Thymus (tissue), 11 donors: Measurements from ENCODE around the gene ESPNL. TPM values are rescaled to one million over a fixed set of nuclear protein-coding genes. Genes with fewer than 3 reads are reported as not detected.

ENCODE experiments used
- DNase-seq, 9 donors: peaks; one replicate each; pipeline ENCODE4 v3.0.0-alpha.2; 2013; ENCODE audit warnings: low spot score in 9 of 9, low read depth in 6 of 9, missing footprints in 1 of 9
- H3K27ac ChIP-seq, 2 donors: one replicate each; pipeline ENCODE4 v1.5.1; 2013; ENCODE audit warnings: control low read depth in 1 of 2, low read depth in 1 of 2, low read length in 1 of 2, mild to moderate bottlenecking in 1 of 2, moderate library complexity in 1 of 2
- H3K27me3 ChIP-seq, 2 donors: one replicate each; pipeline ENCODE4 v1.5.1; 2013; ENCODE audit warnings: low read length in 1 of 2; ENCODE audit not compliant: control insufficient read depth in 2 of 2, insufficient read depth in 1 of 2
- H3K36me3 ChIP-seq, 2 donors: one replicate each; pipeline ENCODE4 v1.5.1; 2013; ENCODE audit warnings: low read length in 1 of 2, mild to moderate bottlenecking in 1 of 2, moderate library complexity in 1 of 2; ENCODE audit not compliant: control insufficient read depth in 2 of 2, insufficient read depth in 2 of 2
- H3K4me1 ChIP-seq, 2 donors: one replicate each; pipeline ENCODE4 v1.5.1; 2013; ENCODE audit warnings: low read length in 2 of 2; ENCODE audit not compliant: control insufficient read depth in 2 of 2, insufficient read depth in 2 of 2
- H3K4me3 ChIP-seq, 2 donors: one replicate each; pipeline ENCODE4 v1.5.1; 2013; ENCODE audit warnings: low read length in 2 of 2, control low read depth in 1 of 2, mild to moderate bottlenecking in 1 of 2
- H3K9me3 ChIP-seq, 2 donors: one replicate each; pipeline ENCODE4 v1.5.1; 2013; ENCODE audit warnings: low read length in 1 of 2, mild to moderate bottlenecking in 1 of 2; ENCODE audit not compliant: control insufficient read depth in 2 of 2, insufficient read depth in 1 of 2
- WGBS: extraction: QIAGEN DNeasy Blood & Tissue Kit; methylation state at CpG from one replicate; pipeline ENCODE4 v1.1.7; 2013; 5-methylcytosine and 5-hydroxymethylcytosine counted together
- polyA plus RNA-seq: library from polyadenylated mRNA; stranded (reverse); fragments of 200-250 nt; gene quantifications from one replicate; pipeline ENCODE4 v1.2.3, GENCODE V29; 2013
- total RNA-seq: library from RNA; stranded (reverse); fragments of 120-200 nt; gene quantifications from one replicate; pipeline ENCODE4 v1.2.4, GENCODE V29; 2013
- donor health status: healthy.

ESPNL gene
- total and polyA plus RNA-seq, 2 donors = 0.66 to 1.5 TPM

- Histone ChIP-seq H3K36me3 (peaks cover 29 to 49% of the 10 kb centered on the region in 2 donors), H3K4me1 (no peaks in the 10 kb centered on the region), H3K4me3 (no peak overlapping the region), H3K27me3 (no peaks in the 10 kb centered on the region), H3K9me3 (no peaks in the 10 kb centered on the region), H3K27ac (no peak overlapping the region)
- WGBS = over 99% methylated on average over 7 of the region's 7 CpGs
- no peak for DNase-seq
These were observed 15.4 kb upstream of the ESPNL start for GRCh38 chr2:238084761-238085160.

- no peak for DNase-seq
- Histone ChIP-seq H3K9me3 (no peaks in the 10 kb centered on the region), H3K36me3 (peaks cover 26 to 42% of the 10 kb centered on the region in 2 donors), H3K4me1 (no peaks in the 10 kb centered on the region), H3K27ac (no peak overlapping the region), H3K4me3 (no peak overlapping the region), H3K27me3 (no peaks in the 10 kb centered on the region)
- 96% methylated on average over 3 of the region's 3 CpGs for WGBS
These were observed 14.2 kb upstream of the ESPNL start for GRCh38 chr2:238085899-238086298.

- no peak for DNase-seq
- 95% methylated on average over 2 of the region's 2 CpGs for WGBS
- no peaks in the 10 kb centered on the region for H3K4me1 ChIP-seq
- no peak overlapping the region for H3K27ac ChIP-seq
- H3K36me3 ChIP-seq = peaks cover 24 to 29% of the 10 kb centered on the region in 2 donors
- no peaks in the 10 kb centered on the region for H3K9me3 ChIP-seq
- no peaks in the 10 kb centered on the region for H3K27me3 ChIP-seq
- H3K4me3 ChIP-seq = no peak overlapping the region
These were observed 12.9 kb upstream of the ESPNL start for GRCh38 chr2:238087211-238087610.

GRCh38 chr2:238090887-238091286, 9.3 kb upstream of the ESPNL start:
- no peak overlapping the region for H3K4me3 ChIP-seq
- H3K9me3 ChIP-seq = no peaks in the 10 kb centered on the region
- H3K27ac ChIP-seq = no peak overlapping the region
- H3K27me3 ChIP-seq = no peaks in the 10 kb centered on the region
- H3K4me1 ChIP-seq = no peaks in the 10 kb centered on the region
- WGBS = 96% methylated on average over 4 of the region's 4 CpGs
- H3K36me3 ChIP-seq = peaks cover 17 to 20% of the 10 kb centered on the region in 2 donors
- DNase-seq = no peak

- 98% methylated on average over 16 of the region's 16 CpGs for WGBS
- Histone ChIP-seq H3K36me3 (peaks cover 16 to 20% of the 10 kb centered on the region in 2 donors), H3K27me3 (no peaks in the 10 kb centered on the region), H3K4me1 (no peaks in the 10 kb centered on the region), H3K9me3 (no peaks in the 10 kb centered on the region), H3K27ac (no peak overlapping the region), H3K4me3 (no peak overlapping the region)
- no peak for DNase-seq
These were observed 8.6 kb upstream of the ESPNL start for GRCh38 chr2:238091436-238092060.

GRCh38 chr2:238092486-238093035, 7.6 kb upstream of the ESPNL start:
- H3K36me3 ChIP-seq = peaks cover 14 to 20% of the 10 kb centered on the region in 2 donors
- H3K27ac ChIP-seq = no peak overlapping the region
- H3K9me3 ChIP-seq = no peaks in the 10 kb centered on the region
- no peaks in the 10 kb centered on the region for H3K4me1 ChIP-seq
- DNase-seq = no peak
- 97% methylated on average over 12 of the region's 12 CpGs for WGBS
- no peak overlapping the region for H3K4me3 ChIP-seq
- H3K27me3 ChIP-seq = no peaks in the 10 kb centered on the region

GRCh38 chr2:238093181-238094140, 6.7 kb upstream of the ESPNL start:
- peaks cover 0 to 5% of the 10 kb centered on the region in 2 donors for H3K9me3 ChIP-seq
- no peaks in the 10 kb centered on the region for H3K4me1 ChIP-seq
- 95% methylated on average over 26 of the region's 26 CpGs for WGBS
- H3K36me3 ChIP-seq = peaks cover 8 to 20% of the 10 kb centered on the region in 2 donors
- no peaks in the 10 kb centered on the region for H3K27me3 ChIP-seq
- H3K27ac ChIP-seq = no peak overlapping the region
- no peak for DNase-seq
- no peak overlapping the region for H3K4me3 ChIP-seq

- H3K36me3 ChIP-seq = peaks cover 8 to 16% of the 10 kb centered on the region in 2 donors
- H3K27ac ChIP-seq = no peak overlapping the region
- no peaks in the 10 kb centered on the region for H3K4me1 ChIP-seq
- 98% methylated on average over 17 of the region's 17 CpGs for WGBS
- H3K9me3 ChIP-seq = peaks cover 0 to 6% of the 10 kb centered on the region in 2 donors
- H3K4me3 ChIP-seq = no peak overlapping the region
- H3K27me3 ChIP-seq = no peaks in the 10 kb centered on the region
- no peak for DNase-seq
These were observed 5.6 kb upstream of the ESPNL start for GRCh38 chr2:238094438-238095022.
